HK-2 (cell line): ENCODE measurements around the gene OSBPL6.
A peak's percentile ranks its signal among the peaks of the same experiment; 100 is the strongest.
"Not testable (repeated sequence)": the region's sequence is repeated elsewhere in the genome, so short reads cannot be mapped to it uniquely, and the experiment has no call there.

Experiments used
- DNase-seq: peaks from one replicate; pipeline ENCODE4 v3.0.0-alpha.2; 2018; ENCODE audit not compliant: unreplicated experiment

OSBPL6 gene

DNA sequence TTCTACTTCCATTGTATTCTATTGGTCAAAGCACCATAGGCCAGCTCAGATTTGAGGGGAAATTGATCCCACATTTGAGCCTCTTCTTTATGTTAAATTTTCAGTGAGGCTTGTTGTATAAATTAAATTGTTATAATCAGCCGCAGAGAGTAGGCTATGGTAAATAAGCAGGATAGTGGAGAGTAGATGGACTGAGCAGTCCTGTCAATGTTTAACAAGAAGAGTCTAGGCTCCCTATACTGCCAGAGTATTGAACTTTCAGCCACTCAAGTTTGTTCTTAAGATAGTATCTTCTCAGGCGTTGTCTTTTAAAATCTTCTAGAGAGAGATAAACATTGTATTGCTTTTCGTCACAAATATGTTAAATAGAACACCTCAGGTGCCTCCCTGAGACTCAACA is 155.7 kb downstream of the OSBPL6 start:
- DNase-seq, result no peak

DNA sequence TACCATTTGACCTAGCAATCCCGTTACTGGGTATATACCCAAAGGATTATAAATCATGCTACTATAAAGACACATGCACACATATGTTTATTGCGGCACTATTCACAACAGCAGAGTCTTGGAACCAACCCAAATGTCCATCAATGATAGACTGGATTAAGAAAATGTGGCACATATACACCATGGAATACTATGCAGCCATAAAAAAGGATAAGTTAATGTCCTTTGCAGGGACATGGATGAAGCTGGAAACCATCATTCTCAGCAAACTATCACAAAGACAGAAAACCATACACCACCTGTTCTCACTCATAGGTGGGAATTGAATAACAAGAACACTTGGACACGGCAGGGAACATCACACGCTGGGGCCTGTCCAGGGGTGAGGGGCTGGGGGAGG is 163.4 kb downstream of the OSBPL6 start:
- DNase-seq, result not testable (repeated sequence)

DNA sequence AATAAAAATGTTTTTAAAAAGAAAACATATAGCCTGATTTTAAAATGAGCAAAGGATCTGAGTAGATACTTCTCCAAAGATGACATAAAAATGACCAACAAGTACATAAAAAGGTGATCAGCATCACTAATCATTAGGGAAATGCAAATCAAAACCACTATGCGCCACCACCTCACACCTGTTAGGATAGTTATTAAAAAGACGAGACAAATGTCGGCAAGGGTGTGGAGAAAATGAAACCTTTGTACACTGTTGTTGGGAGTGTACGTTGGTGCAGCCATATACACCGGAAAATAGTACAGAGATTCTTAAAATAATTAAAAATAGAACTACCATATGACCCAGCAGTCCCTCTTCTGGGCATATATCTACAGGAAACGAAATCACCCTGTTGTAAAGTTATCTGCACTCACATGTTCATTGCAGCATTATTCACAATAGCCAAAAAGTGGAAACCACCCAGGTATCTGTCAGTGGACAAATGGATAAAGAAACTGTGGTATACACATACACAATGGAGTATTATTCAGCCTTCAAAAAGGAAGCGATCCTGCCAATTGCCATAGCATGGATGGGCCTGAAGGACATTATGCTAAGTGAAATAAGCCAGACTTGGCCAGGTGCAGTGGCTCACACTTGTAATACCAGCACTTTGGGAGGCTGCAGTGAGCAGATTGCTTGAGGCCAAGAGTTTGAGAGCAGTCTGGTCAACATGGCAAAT is 165.0 kb downstream of the OSBPL6 start:
- no peak for DNase-seq

DNA sequence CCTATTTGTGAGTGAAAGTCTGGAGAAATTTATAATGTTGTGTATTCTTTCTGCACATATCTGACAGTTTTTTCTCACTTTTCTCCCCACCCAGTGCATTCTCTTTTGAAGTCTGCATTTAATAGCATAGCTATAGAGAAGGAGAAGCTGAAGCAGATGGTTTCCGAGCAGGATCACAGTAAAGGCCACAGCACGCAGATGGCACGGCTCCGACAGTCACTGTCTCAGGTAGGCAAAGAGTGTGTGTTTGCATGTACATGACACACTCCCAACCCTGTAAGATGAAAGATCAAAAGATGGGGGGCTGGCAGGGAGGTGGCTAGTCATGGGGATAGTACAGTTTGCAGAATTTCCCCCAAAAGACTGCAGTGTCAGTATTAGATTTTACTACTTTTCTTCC is 167.3 kb downstream of the OSBPL6 start:
- DNase-seq, result no peak

DNA sequence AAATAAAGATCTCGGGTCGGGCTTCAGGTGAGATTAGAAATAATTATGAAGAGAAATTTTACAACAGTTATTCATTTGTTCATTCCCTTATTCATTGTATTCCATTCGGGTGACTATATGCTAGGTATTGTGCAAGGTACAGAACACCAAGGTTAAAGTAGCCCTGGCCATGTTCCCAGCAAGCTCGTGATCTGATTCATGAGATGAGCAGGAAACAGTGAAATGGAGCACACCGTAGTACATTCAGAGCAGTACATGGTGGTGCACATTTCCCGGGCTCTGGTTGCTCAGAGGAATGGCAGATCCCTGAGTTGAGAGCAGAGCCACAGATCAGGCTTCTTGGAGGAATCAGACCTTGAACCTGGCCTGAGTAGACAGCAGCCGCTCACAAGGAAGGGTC is 168.9 kb downstream of the OSBPL6 start:
- DNase-seq, result peak; percentile 2

DNA sequence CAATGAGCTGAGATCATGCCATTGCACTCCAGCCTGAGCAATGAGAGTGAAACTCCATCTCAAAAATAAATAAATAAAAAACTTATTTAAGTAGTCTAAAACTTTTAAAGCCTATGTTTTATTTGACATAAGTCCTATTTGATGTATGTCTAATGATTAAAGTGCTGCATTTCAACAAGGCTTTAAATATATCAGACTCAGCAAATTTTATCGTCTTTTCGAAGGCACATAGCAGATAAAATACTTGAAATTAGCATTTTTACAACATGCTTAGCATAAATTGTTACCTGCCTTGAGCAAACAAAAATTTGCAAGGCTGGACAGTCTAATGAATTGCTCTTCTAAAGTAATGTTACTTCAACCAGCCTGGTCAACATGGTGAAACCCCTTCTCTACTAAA is 170.8 kb downstream of the OSBPL6 start:
- DNase-seq, result no peak

DNA sequence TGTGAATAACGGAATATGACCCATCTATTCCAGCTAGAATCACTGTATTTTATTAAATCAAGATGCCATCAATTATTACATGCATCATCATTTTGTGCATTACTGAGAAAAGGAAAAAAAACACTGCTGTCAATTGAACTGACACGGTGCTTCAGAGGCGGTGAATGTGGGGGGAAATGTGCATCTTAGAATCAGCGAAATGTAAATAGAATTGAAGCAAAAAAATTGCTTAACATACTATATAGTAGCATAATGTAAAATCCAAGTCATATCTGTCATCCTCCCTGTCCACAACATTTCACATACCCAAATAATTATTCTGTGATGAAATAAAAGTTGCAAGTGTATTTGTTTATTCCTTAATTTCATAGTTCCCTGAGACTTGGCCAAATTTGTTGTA is 172.1 kb downstream of the OSBPL6 start:
- DNase-seq, result no peak

DNA sequence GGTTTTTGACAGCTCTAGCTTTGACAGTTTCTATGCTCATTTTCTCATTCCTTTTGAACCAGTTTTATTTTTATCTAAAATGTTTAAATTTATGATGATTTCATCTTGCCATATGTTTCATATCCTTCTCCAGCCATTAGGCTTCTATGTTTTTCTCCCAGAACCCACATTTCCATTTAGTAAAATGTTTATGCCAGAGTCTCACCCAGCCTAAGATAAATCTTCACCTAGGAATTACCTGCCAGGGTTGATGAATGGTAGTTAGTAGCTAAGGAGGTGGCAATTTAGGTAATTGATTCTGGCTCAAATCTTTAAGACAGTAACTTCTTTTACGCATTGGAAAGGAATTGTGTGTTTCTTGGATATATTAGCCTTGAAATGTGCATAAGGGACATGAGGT is 173.0 kb downstream of the OSBPL6 start:
- DNase-seq, result no peak

DNA sequence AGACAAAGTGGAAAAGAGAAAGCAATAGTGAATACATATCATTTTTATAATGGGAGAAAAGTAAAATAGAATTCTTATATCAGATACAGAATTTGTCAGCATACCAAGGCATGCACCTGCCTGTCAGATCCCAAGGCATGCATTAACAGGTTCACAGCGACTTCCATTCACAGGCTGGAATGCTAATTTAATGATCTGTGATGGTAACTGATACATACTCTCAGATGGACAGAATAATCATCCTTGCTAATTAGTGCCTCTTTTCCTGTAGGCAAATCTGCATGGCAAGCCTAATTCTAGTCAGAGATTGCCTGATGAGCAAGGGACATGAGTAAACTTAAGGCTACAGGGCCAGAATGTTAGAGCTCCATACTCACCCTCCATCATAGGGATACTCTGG is 180.6 kb downstream of the OSBPL6 start:
- DNase-seq, result no peak

DNA sequence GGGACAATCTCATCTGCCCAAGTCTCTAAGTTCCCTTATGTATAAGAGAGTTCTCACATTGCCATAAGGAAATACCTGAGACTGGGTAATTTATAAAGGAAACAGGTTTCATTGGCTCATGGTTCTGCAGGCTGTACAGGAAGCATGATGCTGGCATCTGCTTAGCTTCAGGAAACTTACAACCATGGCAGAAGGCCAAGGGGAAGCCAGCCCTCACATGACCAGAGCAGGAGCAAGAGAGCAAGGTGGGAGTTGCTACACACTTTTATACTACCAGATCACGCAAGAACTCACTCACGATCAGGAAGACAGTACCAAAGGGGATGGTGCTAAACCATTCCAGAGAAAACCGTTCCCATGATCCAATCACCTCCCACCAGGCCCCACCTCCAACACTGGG is 182.7 kb downstream of the OSBPL6 start:
- DNase-seq, result no peak

DNA sequence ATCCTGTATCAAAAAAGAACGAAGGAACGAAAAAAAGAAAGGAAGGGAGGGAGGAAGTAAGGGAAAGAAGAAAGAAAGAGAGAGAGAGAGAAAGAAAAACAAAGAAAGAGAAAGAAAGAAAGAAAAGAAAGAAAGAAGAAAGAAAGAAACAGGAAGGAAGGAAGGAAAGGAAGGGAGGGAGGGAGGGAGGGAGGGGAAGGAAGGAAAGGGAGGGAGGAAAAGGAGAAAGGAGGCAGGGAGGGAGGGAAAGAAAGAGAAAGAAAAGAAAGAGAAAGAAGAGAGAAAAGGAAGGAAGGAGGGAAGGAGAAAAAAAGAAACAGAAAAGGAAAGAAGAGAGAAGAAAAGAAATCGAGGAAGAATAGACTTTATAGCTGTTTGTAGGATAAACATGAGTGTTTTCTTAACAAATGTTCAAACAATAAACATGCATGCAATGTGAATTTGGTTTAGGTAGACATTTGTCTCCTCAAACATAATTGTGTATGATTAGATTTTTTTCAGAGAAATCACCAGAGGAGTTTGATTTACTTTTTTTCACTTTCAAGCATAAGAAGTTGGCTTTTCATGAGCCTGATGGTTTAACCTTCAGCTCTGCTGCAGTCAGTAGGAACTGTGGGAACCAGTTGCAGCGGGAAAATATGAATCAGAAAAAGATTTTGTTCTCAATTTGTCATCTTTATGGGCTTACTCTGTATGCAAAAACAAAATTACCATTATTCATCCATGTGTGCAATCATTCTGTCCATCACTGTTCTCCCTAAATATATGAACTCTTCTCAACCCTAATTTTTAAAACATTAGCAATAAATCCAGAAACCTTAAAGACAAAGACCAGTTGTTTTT is 185.1 kb downstream of the OSBPL6 start:
- DNase-seq, result no peak

DNA sequence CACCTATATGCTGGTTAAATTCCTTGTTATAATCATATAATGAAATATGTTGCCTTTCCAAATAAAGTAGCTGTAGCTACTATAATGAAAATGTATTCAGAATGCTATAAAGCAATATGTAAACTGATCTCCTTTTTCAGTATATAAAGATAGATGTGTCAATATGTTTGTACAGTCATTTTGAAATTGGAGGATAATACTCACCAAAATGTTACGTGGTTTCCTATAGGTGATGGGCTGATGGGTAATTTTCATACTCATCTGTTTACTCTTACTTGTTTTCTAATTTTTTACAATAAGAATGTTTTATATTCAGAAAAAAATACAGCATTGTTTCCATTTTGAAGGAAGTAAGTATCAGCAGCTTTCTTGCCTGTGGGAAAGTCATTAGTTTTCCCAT is 186.5 kb downstream of the OSBPL6 start:
- DNase-seq, result no peak

DNA sequence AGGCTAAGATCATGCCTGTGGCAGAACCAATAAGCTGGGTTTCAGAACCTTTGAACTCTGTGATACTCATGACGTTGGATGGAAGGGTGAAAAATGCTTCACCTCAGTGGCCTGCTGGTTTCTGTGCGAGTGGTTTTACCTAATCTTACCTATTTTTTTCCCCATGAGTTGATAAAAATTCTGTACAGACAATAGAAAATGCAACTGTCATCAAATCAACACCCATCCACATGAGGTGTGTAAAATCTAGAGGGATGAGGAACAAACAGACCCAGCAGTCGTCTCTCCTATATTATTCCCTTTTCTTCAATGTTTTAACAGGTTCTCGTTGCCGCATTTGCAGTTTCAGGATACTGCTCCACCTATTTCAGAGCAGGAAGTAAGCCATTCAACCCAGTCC is 189.4 kb downstream of the OSBPL6 start:
- no peak for DNase-seq

DNA sequence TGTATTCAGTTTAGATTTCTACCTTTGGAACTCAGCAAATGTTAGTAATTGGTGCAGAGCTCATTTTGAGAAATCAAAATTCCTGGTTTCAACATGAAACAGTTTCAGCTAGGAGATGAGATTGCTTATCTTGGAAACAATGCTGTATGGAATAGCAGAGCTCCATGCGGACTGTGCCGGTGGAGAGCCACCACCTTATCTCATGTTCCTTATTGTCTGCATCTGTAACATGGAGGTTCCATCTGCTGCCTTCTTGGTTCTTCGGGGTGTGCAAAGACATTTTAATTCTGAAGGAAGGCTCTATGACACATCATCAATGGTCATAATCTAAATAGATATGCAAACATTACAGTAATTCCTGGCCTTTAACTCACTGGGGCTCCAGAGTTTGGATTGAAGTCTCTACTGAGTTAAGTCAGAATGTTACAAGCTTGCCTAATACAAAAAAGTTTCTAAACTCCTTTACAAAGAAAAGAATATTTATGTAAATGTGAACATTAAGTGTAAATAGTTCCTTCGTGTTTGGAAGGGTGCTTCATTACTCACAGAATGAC is 191.4 kb downstream of the OSBPL6 start:
- no peak for DNase-seq

DNA sequence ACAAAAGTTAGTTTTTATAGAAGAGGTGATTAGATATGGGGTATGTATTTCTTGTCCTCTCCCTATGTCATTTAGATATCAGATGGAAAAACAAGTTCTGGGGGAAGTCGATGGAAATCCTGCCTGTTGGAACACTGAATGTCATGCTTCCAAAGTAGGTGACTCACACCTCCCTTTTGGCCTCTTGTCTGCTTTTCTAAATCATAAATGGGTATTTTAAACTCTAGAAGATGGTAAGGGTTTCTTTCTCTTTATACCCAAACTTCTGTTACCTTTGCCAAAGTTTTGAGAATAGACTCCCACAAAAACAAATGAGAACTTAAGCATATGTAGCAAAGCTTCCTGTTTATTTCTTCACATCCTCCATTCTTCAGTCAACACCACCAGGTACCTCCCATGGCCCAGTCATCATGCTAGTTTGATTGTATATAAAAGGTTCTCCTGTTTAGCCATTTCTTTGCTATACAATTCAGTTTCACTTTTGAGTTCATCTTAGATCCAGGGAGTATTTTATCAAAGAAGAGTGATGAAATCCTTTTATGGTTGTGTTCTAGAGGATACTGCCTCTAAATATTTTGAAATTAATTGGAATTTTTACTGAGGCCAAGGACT is 192.8 kb downstream of the OSBPL6 start:
- DNase-seq, result no peak

DNA sequence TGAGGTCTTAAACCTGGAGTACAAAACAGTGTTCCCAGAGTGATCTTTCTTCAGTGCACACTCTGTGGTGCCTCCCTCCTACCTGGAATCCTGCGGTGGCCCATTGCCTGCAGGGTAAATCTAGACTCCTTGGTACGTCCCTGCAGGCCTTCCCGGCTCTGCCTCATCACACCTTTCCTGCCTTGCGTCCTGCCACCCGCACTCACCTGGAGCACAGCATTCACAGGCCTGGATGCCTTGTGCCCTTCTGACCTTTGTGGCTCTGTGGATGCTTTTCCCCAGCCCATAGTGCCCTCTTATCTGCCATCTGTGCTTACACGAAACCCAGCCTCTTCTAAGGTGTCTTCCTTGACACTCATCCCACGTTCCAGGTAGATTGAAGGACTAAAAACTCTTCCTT is 194.0 kb downstream of the OSBPL6 start:
- DNase-seq, result no peak

DNA sequence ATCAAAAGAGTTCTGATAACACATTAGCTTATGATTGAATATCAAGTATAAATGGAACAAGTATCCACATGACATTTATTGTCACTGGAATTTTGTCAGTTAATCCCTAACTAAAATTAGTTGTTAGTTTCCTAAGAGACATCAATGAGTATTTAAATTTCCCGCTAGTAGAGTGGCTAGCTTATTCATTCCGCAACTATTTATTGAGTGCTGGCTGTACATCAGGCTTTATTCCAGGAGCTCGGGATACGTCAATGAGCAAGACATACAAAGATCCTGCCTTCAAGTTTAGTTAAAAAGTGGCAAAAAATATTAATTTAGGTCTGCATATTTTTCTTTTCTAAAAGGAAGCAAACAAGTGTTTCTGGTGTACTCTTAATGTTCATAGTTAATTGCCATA is 197.4 kb downstream of the OSBPL6 start:
- no peak for DNase-seq

DNA sequence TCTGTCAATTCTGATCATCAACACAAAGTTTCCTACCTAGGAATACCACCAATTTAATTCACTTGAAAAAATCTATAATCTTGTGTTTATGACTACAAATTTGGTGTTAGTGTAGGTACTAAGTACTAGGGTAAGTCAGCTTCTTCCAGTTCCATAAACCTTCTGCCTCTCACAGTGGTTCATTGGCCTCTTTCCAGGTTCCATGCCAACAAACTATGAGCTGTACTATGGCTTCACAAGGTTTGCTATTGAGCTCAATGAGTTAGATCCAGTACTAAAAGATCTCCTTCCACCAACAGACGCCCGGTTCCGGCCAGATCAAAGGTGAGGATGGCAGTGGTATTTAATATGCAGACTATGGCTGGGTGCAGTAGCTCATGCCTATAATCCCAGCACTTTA is 197.9 kb downstream of the OSBPL6 start:
- DNase-seq, result no peak

DNA sequence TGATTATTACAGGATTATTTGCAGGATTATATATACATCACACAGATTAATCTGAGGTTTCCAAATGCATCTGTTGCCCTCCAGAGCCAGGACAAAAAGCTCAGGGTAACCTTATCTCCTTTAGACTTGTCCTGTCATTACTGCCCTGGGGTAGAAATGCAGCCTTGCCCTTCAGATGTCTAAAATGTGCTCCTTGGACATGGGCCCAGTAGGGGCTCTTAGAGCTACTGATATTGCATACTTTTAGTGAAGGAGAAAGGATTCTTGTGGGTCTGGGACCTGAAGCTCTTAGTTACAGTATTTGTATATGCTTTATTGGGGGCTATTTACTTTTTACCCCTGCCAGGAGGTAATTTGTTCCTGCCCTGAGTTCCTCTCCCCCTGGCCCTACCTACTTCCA is 200.5 kb downstream of the OSBPL6 start:
- DNase-seq, result no peak

DNA sequence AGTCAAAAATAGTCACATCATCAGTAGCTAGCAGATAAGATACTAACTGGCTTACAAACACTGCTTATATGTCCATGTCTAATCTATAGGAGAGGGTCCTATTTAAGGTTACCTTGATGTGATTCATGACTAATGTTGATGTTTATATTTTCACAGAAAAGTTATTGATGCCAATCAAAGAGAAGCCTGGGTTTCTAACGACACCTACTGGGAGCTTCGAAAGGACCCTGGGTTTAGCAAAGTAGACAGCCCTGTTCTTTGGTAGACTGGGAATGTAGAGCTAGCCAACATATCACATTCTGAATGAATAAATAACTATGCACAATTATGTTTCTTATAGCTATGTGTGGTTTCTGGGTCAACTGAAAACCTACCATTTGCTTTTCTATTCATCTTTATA is 201.0 kb downstream of the OSBPL6 start:
- DNase-seq, result no peak

DNA sequence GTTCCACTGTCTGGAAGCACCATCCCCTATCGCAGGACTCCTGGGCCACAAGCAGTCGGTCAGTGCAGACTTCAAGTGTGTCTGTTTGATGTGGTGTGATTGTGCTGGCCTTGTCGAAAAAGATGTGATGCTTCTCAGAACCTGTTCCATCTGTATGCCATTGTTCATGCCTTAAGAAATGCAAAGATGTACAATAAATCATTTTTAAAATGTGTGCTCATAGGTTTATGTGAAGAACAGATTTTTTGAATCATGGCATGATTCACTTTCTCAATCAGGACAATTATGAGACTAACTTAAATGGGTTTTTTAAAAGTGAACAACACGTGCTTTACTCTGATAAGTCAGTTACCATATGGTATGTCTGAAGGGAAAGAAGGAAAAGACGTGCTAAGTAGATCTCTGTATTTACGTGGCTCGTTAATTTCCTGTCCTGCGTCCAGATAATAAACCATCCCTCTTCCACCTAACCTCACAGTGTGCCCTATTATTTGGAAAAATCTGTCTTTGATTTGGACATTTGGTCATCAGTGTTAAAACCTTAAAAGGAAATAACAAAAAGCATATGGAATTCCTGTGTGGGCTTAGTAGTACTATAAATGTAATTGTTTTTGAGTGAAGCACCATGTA is 201.7 kb downstream of the OSBPL6 start:
- no peak for DNase-seq

DNA sequence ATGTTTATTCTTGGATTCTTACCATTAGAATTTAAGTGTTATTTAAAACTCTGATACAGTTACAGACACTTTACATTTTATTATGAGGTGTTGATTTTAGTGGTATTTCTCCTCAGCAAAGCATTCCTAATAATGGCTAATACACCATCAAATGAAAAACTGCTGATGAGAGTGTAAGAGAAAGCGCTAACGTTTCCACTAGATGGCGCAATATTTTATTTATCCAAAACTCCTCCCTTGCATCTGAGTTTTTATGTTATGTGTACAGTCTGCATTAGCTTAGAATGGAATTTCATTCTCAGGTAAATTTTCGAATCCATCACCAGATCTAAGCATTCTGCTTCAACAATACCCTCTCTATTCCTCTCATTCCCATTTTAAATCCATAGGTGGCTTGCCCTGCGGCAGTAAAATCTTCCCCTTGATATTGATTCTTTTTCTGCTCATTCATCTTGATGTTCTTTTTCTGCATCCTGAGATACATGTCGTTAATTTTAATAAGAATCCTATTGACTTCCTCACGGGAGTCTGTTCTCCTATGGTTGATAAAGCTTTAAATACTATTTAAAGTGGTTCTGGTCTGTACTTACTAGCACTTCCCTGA is 202.8 kb downstream of the OSBPL6 start:
- no peak for DNase-seq
